Measurements from ENCODE around the gene CDC27.

- TF ChIP-seq CTCF (conservative IDR thresholded peaks at IDR 0.05; ENCODE audit: low read length), result no peak
- TF ChIP-seq EZH2phosphoT487 (IDR thresholded peaks at IDR 0.05; ENCODE audit: borderline replicate concordance, low read depth, low read length), result no peak
Measured at GRCh38 chr17:47164263-47164662, 24.8 kb downstream of the CDC27 start.

All from OCI-LY7 (cell line).